Nephron progenitor cell (in vitro differentiated cells): Measurements from ENCODE around the gene RNASE7.

ENCODE experiments used
- DNase-seq: peaks from one replicate; pipeline ENCODE4 v3.0.0; 2021
- H3K27ac Mint-ChIP-seq: 2 replicates; pipeline ENCODE4 v1.8.0; 2021; ENCODE audit warnings: mild to moderate bottlenecking, moderate library complexity, mixed read lengths
- H3K27me3 Mint-ChIP-seq: 2 replicates; pipeline ENCODE4 v1.8.0; 2021; ENCODE audit warnings: mild to moderate bottlenecking, low read depth, mixed read lengths; ENCODE audit not compliant: poor library complexity
- H3K36me3 Mint-ChIP-seq: 2 replicates; pipeline ENCODE4 v1.8.0; 2021; ENCODE audit warnings: low read depth, mixed read lengths
- H3K4me1 Mint-ChIP-seq: 2 replicates; pipeline ENCODE4 v1.8.0; 2021; ENCODE audit warnings: mixed read lengths
- H3K4me3 Mint-ChIP-seq: 2 replicates; pipeline ENCODE4 v1.8.0; 2021; ENCODE audit warnings: mild to moderate bottlenecking, moderate library complexity, mixed read lengths
- H3K9me3 Mint-ChIP-seq: 2 replicates; pipeline ENCODE4 v1.8.0; 2021; ENCODE audit warnings: mild to moderate bottlenecking, moderate library complexity, mixed read lengths
- TF ChIP-seq, protein P1 (sequence below): fragments of 200-600 bp; sonication (generic); IDR thresholded peaks from 2 replicates; pipeline ENCODE4 v1.5.0; 2021; ENCODE audit warnings: antibody characterized with exemption

The RNASE7 gene

DNA sequence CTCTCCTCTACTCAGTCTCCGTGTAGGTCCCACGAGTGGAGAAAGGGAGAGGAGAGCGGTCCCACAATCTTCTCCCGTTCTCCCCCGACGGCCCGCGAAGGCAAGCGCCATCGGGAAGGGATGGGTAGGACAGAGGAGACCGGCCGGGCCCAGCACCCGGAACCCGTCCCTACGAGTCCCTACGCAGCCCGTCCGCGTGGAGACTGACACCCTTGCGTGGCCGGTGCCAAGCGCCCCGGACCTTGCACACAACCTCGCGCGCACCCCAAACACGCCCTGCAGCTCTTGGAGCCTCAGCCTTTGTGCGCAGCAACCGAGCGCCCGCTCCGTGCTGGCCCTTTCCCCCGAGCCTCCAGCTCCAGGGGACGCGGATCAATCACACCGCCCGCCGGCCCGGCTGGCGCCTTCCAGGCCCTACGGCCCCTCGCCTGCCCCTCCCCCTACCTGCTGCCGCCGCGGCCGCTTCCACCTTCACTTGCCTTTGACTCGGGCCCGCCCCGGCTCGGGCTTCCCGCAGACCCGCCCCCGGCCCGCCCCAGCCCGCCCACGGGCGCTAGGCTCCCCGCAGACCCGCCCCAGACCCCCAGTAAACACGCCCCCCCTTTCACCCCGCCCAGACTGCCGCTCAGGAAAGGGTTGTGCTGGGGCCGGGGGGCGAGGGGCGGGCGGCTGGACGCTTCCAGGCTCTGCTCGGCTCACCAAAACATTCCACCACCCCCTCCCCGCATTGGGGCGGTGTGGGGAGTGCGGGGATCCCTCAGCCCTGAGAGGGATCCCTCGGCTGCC lies 17.4 kb upstream of the RNASE7 start, which contains the start of gene NDRG2:
Gene NDRG2, minus strand, starts transcription at position 477 of the 786 bp plus-strand sequence. CDS start 1,746 bp downstream, outside the sequence.
- Mint-ChIP-seq H3K4me3 (peak within 1 kb of the TSS; percentile 87), H3K9me3 (no peaks in the 10 kb centered on the region), H3K36me3 (peaks cover 22% of the 10 kb centered on the region), H3K27me3 (peaks cover 34% of the 10 kb centered on the region), H3K4me1 (peaks cover 45% of the 10 kb centered on the region), H3K27ac (peak within 1 kb of the TSS; percentile 89)
- TF ChIP-seq, protein P1, sequence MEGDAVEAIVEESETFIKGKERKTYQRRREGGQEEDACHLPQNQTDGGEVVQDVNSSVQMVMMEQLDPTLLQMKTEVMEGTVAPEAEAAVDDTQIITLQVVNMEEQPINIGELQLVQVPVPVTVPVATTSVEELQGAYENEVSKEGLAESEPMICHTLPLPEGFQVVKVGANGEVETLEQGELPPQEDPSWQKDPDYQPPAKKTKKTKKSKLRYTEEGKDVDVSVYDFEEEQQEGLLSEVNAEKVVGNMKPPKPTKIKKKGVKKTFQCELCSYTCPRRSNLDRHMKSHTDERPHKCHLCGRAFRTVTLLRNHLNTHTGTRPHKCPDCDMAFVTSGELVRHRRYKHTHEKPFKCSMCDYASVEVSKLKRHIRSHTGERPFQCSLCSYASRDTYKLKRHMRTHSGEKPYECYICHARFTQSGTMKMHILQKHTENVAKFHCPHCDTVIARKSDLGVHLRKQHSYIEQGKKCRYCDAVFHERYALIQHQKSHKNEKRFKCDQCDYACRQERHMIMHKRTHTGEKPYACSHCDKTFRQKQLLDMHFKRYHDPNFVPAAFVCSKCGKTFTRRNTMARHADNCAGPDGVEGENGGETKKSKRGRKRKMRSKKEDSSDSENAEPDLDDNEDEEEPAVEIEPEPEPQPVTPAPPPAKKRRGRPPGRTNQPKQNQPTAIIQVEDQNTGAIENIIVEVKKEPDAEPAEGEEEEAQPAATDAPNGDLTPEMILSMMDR: no peak
- DNase-seq: peak; percentile 94

GRCh38 chr14:21025371-21026273 lies 16.5 kb upstream of the RNASE7 start:
- H3K4me3 Mint-ChIP-seq: peak overlapping the region; percentile 87
- H3K27me3 Mint-ChIP-seq: peaks cover 38% of the 10 kb centered on the region
- DNase-seq: peak; percentile 76
- H3K9me3 Mint-ChIP-seq: no peaks in the 10 kb centered on the region
- peaks cover 53% of the 10 kb centered on the region for H3K4me1 Mint-ChIP-seq
- TF ChIP-seq, protein P1: no peak
- peak overlapping the region; percentile 89 for H3K27ac Mint-ChIP-seq
- peaks cover 18% of the 10 kb centered on the region for H3K36me3 Mint-ChIP-seq

- Mint-ChIP-seq H3K27me3 (peaks cover 33% of the 10 kb centered on the region), H3K36me3 (peaks cover 10% of the 10 kb centered on the region), H3K4me3 (peak overlapping the region; percentile 87), H3K9me3 (no peaks in the 10 kb centered on the region), H3K4me1 (peaks cover 56% of the 10 kb centered on the region), H3K27ac (no peak overlapping the region)
- no peak for DNase-seq
- TF ChIP-seq, protein P1: no peak
Observed at GRCh38 chr14:21026274-21026987, 15.7 kb upstream of the RNASE7 start.

DNA sequence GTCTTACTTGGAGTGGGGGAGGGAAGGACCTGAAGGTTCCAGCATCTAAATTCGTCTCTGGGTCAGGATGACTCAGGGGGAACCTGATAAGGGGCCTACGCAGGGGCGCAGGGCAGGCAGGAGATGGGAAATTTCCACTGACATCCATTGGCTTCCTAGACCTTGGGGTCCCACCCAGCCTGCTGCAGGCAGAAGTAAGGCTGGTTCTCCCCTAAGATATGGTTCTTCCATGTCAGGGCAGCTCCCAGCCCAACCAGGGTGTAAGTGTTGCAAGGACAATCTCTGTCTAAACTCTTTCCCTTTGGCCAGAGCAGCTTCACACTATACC lies 15.2 kb upstream of the RNASE7 start:
- H3K4me3 Mint-ChIP-seq: peak overlapping the region; percentile 37

DNA sequence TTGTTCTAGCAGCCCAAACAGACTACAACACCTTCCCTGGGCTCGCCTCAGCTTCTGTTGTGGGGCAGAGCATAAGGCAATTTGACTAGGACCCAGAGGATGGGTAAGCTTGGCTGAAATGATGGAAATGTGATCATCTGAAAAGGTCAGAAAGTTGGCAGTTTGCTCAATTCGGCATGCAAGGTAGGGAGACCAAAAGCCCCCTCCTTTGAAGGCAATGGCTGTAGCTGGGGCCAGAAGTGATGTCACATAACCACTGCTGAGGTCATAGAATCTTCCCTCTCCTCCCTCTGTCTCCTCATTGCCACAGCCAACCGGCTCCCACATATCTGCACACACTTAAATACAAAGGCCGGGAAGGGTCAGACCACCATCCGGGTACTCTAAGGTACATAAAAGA lies 12.2 kb upstream of the RNASE7 start, which contains the start of gene TPPP2:
Gene TPPP2, plus strand, starts transcription at position 301 of the 400 bp plus-strand sequence. CDS start 365 bp downstream, outside the sequence.
- H3K9me3 Mint-ChIP-seq: no peaks in the 10 kb centered on the region
- H3K4me3 Mint-ChIP-seq: no peak within 1 kb of the TSS
- H3K27me3 Mint-ChIP-seq: peaks cover 20% of the 10 kb centered on the region
- TF ChIP-seq, protein P1: no peak
- H3K36me3 Mint-ChIP-seq: no peaks in the 10 kb centered on the region
- H3K27ac Mint-ChIP-seq: no peak within 1 kb of the TSS
- DNase-seq: no peak
- H3K4me1 Mint-ChIP-seq: peaks cover 47% of the 10 kb centered on the region

More for the DNA sequence above, 15.2 kb upstream of the RNASE7 start:
- Mint-ChIP-seq H3K36me3 (peaks cover 5% of the 10 kb centered on the region), H3K27me3 (peaks cover 31% of the 10 kb centered on the region), H3K27ac (no peak overlapping the region), H3K9me3 (no peaks in the 10 kb centered on the region), H3K4me1 (peaks cover 61% of the 10 kb centered on the region)
- DNase-seq: no peak
- TF ChIP-seq, protein P1: no peak
